Suprapubic skin (tissue), 4 donors: Measurements from ENCODE around the gene PANK4. TPM values are rescaled to one million over a fixed set of nuclear protein-coding genes. Genes with fewer than 3 reads are reported as not detected.
"Not testable (repeated sequence)": the region's sequence is repeated elsewhere in the genome, so short reads cannot be mapped to it uniquely, and the experiment has no call there.

ENCODE experiments used
- DNase-seq, 2 donors: peaks; one replicate each; pipeline ENCODE4 v3.0.0-alpha.2; 2019; ENCODE audit warnings: low spot score in 2 of 2
- H3K27ac ChIP-seq: fragments of 200-600 bp; sonication (generic); one replicate; pipeline ENCODE4 v1.5.1; 2019
- H3K27me3 ChIP-seq: fragments of 200-600 bp; sonication (generic); one replicate; pipeline ENCODE4 v1.5.1; 2019
- H3K36me3 ChIP-seq: fragments of 200-600 bp; sonication (generic); one replicate; pipeline ENCODE4 v1.5.1; 2019
- H3K4me1 ChIP-seq: fragments of 200-600 bp; sonication (generic); one replicate; pipeline ENCODE4 v1.5.1; 2019
- H3K4me3 ChIP-seq: fragments of 200-600 bp; sonication (generic); one replicate; pipeline ENCODE4 v1.5.1; 2019; ENCODE audit warnings: mild to moderate bottlenecking
- H3K9me3 ChIP-seq: fragments of 200-600 bp; sonication (generic); one replicate; pipeline ENCODE4 v1.5.1; 2019
- CTCF ChIP-seq, 2 donors: fragments of 200-600 bp in 1 of 2; fragments of 450-650 bp in 1 of 2; sonication (generic) in 1 of 2; IDR thresholded peaks; one replicate each; pipeline ENCODE4 v1.5.1; 2016 to 2019; ENCODE audit warnings: antibody characterized with exemption in 2 of 2, mild to moderate bottlenecking in 1 of 2, moderate library complexity in 1 of 2
- EP300 ChIP-seq: sonication (generic); formaldehyde crosslinking; IDR thresholded peaks from one replicate; pipeline ENCODE4 v1.6.1; 2017; ENCODE audit warnings: antibody characterized with exemption
- POLR2A ChIP-seq, 2 donors: fragments of 450-650 bp; IDR thresholded peaks; one replicate each; pipeline ENCODE4 v1.6.1; 2017; ENCODE audit warnings: antibody characterized with exemption in 2 of 2, mild to moderate bottlenecking in 2 of 2, moderate library complexity in 2 of 2
- POLR2AphosphoS5 ChIP-seq, 3 donors: sonication (generic); formaldehyde crosslinking; IDR thresholded peaks; one replicate each; pipeline ENCODE4 v1.6.1; 2017; ENCODE audit warnings: antibody characterized with exemption in 3 of 3
- WGBS: methylation state at CpG from one replicate; pipeline ENCODE4 v1.1.5; 2018; 5-methylcytosine and 5-hydroxymethylcytosine counted together
- total RNA-seq, 4 donors: library from RNA; depleted of rRNA; stranded (reverse); fragments of >200 nt; gene quantifications; one replicate each; pipeline ENCODE4 v1.1.0, GENCODE V29; 2016

PANK4 gene
- total RNA-seq, 4 donors from 2014 or later: 17.7 to 36.0 (median 29.7) TPM

GRCh38 chr1:2460203-2460602 is 66.2 kb downstream of the PANK4 start:
- WGBS: 76% methylated on average over 6 of the region's 8 CpGs

GRCh38 chr1:2459757-2460156 is 66.6 kb downstream of the PANK4 start:
- Histone ChIP-seq H3K27me3 (peaks cover 41% of the 10 kb centered on the region), H3K4me1 (peaks cover 19% of the 10 kb centered on the region), H3K9me3 (no peaks in the 10 kb centered on the region), H3K36me3 (no peaks in the 10 kb centered on the region), H3K27ac (no peak overlapping the region), H3K4me3 (no peak overlapping the region)
- WGBS: 57% methylated on average over 12 of the region's 23 CpGs
- TF ChIP-seq POLR2AphosphoS5 (IDR thresholded peaks at IDR 0.05) (no peak), CTCF (IDR thresholded peaks at IDR 0.05) (no peak), EP300 (no peak), POLR2A (IDR thresholded peaks at IDR 0.05) (no peak)
- no peak for DNase-seq

More at GRCh38 chr1:2460203-2460602, 66.2 kb downstream of the PANK4 start:
- DNase-seq: no peak
- TF ChIP-seq POLR2A (IDR thresholded peaks at IDR 0.05) (no peak), POLR2AphosphoS5 (IDR thresholded peaks at IDR 0.05) (no peak), CTCF (IDR thresholded peaks at IDR 0.05) (no peak), EP300 (no peak)
- Histone ChIP-seq H3K4me1 (peaks cover 16% of the 10 kb centered on the region), H3K9me3 (no peaks in the 10 kb centered on the region), H3K27me3 (peaks cover 41% of the 10 kb centered on the region), H3K4me3 (no peak overlapping the region), H3K36me3 (no peaks in the 10 kb centered on the region), H3K27ac (no peak overlapping the region)

GRCh38 chr1:2459102-2459753 is 67.2 kb downstream of the PANK4 start:
- H3K4me1 ChIP-seq: peaks cover 19% of the 10 kb centered on the region
- not testable (repeated sequence) for DNase-seq, H3K27ac ChIP-seq, H3K9me3 ChIP-seq, H3K36me3 ChIP-seq, H3K4me3 ChIP-seq
- 76% methylated on average over 16 of the region's 16 CpGs for WGBS
- H3K27me3 ChIP-seq: peaks cover 41% of the 10 kb centered on the region

GRCh38 chr1:2458687-2459086 is 67.7 kb downstream of the PANK4 start:
- peaks cover 41% of the 10 kb centered on the region for H3K27me3 ChIP-seq
- no peaks in the 10 kb centered on the region for H3K36me3 ChIP-seq
- no peak overlapping the region for H3K4me3 ChIP-seq
- DNase-seq: no peak
- TF ChIP-seq EP300 (no peak), CTCF (IDR thresholded peaks at IDR 0.05) (no peak), POLR2A (IDR thresholded peaks at IDR 0.05) (no peak), POLR2AphosphoS5 (IDR thresholded peaks at IDR 0.05) (no peak)
- H3K4me1 ChIP-seq: peaks cover 19% of the 10 kb centered on the region
- H3K9me3 ChIP-seq: no peaks in the 10 kb centered on the region
- no peak overlapping the region for H3K27ac ChIP-seq
- 75% methylated on average over 5 of the region's 18 CpGs for WGBS

Other genes with a start within 250 kb of the PANK4 start
- gene MORN1, start 135.0 kb downstream of the PANK4 start, total RNA-seq: 10 to 100 TPM in 2 of 4 donors, 1 to 10 TPM in 2; 5.7 to 13.4 (median 8.5) TPM
- 10 to 100 TPM; 56.9 to 86.5 (median 81.4) TPM for gene RER1, start 134.8 kb downstream of the PANK4 start, total RNA-seq
- gene PEX10, start 114.0 kb downstream of the PANK4 start, total RNA-seq: 10 to 100 TPM; 16.2 to 39.2 (median 27.3) TPM
- gene PLCH2, start 50.3 kb downstream of the PANK4 start, total RNA-seq: 100 to 1,000 TPM in 3 of 4 donors, 10 to 100 TPM in 1; 83.3 to 324 (median 130) TPM
- gene HES5, start 3.7 kb upstream of the PANK4 start, total RNA-seq: 10 to 100 TPM in 1 of 4 donors, 1 to 10 TPM in 3; 2.6 to 12.0 (median 5.9) TPM
- gene TNFRSF14, start 29.8 kb upstream of the PANK4 start, total RNA-seq: 100 to 1,000 TPM in 1 of 4 donors, 10 to 100 TPM in 3; 33.3 to 111 (median 60.9) TPM
- 10 to 100 TPM in 2 of 4 donors, 1 to 10 TPM in 2; 9.7 to 16.3 (median 10.7) TPM for gene PRXL2B, start 60.2 kb upstream of the PANK4 start, total RNA-seq
- gene MMEL1, start 106.4 kb upstream of the PANK4 start, total RNA-seq: 1 to 10 TPM in 2 of 4 donors, not detected in 2; 2.2 to 2.6 TPM